ENCODE results near the gene PPP1R7.
A peak's percentile ranks its signal among the peaks of the same experiment; 100 is the strongest.

The PPP1R7 gene

DNA sequence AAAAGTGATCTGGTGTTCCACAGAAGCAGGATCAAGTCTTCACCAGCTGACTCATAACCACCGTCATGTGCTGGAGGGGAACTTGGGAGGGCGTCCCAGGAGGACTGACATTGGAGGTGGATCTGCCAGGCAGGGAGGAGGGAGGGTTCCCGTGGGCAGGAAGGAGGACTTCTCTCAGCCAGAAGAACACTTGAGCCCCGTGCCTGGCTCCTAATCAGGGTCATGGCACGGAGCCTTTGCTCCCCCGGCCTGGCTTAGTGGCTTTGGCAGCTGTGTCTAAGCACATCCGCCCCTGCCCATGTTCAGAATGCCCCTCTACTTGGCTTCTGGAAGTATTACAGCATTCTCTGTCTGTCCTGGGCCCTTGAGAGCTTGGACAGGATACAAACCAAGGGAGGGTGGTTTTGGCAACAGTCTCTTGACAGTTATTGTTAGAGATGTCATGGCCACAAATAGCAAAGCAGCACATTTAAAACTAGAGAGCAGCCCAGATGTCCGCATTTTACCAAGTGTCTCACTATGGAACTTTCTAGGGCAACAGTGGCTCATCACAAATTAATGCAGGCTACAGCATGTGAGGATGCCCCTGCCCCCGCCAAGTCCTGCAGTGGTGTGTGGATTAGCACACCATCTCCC is 11.5 kb downstream of the PPP1R7 start:
- peak; percentile 62 for DNase-seq (ENCODE audit: low spot score)

DNA sequence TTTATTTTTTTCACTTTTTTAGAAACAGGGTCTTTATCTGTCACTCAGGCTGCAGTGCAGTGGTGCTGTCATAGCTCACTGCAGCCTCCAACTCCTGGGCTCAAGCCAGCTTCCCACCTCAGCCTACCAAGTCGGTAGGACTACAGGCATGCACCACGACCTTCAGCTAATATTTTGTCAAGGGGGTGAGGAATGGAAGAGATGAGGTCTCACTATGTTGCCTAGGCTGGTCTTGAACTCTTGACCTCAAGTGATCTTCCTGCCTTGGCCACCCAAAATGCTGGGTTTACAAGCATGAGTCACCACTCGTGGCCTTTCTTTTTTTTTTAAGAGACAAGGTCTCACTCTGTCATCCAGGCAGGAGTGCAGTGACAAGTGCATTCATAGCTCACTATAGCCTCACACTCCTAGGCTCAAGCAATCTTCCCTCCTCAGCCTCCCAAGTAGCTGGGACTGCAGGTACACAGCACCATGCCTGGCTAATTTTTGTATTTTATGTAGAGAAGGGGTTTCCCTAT is 13.4 kb downstream of the PPP1R7 start:
- no peak for DNase-seq (ENCODE audit: low spot score)

- no peak for DNase-seq (ENCODE audit: low spot score)
Observed at GRCh38 chr2:241168366-241168765, 18.1 kb downstream of the PPP1R7 start.

DNA sequence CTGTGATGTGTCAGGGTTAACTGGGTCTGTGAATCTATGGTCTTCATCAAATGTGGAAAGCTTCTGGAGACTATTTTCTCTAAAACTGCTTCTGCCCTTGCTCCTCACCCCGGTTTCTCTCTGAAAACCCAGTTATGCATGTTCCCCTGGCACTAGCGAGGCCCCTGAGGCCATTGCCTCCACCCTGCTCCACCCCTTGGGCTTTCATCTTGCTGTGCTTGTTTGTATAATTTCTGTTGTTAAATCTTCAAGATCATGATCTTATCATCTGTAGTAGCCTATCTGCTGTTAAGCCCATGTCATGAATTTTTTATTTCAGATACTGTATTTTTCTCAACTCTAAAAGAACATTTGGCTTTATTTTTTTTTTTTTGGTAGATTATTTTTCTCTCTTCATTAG is 23.3 kb downstream of the PPP1R7 start:
- no peak for DNase-seq (ENCODE audit: low spot score)

DNA sequence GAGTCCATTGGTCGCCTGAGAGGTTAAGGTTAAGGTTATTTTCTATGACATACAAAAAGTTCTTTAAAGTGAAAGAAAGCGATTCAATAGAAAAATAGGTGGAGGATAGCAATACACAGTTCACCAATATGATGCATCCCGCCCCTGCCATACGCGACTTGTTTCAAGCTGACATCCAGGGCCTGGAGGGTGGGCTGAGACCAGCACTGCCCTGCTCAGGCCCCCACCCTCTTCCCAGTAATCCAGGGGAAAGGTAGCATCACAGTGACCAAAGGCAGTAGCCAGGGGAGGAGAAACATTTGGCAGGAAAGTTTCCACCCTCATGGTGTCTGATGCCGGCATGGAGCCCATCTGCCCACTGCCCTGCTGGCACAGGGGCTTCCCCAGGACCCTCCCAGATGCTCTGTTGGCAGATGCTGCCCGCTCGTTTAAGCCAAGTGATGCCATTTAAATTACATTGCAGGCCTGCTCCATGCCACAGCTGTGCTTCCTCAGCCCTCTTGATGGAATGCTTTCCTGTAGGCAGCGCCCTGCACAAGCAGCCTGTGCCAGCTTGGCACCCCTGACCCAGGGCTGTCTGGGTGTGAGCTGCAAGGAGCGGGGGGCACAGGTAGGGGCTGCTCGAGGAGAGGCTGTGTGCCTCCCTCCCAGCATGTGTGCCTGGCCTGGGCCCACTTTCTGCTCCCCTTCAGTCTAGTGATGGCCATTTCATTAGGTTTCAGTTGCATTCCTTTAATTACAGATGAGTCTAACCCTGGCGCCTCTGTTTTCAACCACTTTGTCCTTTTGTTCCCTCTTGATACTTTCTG is 27.5 kb downstream of the PPP1R7 start:
- no peak for DNase-seq (ENCODE audit: low spot score)

DNA sequence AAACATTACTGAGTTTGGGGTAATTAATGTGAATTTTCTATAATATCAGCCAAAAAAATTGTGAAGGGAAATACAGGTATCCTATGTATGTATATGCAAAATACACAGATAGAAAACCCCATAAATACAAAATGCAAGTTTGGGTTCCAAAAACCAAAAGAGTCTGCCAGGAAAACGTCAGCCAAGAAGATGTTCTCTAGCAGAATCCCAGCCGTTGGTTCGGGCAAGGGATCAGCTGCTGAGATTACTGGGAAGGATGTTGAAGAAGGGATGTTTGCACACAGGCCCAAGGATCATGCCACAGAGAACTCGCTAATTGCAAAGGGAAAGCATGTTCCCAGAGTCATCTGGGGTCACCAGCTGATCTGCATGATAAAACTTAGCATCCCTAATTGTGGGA is 28.7 kb downstream of the PPP1R7 start:
- no peak for DNase-seq (ENCODE audit: low spot score)

GRCh38 chr2:241179899-241180298 is 29.6 kb downstream of the PPP1R7 start:
- peak; percentile 62 for DNase-seq (ENCODE audit: low spot score)

DNA sequence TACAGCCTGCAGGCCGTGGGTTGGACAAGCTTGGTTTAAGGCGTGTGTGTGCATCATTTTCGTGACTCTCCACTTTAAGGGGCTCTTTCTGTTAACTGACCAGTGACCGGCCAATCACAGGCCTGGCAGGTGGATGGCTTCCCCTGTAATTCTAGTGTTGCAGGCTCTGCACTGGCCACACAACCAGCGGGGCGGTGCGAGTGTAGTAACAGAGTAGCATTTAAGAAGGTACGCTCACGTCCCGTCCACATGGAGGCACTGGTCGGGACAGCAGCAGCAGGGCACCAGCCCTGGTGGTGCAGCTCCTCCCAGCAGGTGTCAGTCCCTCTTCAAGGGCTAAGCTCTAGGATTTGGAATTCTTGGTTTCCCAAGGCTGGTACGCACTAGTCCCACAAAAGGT is 30.2 kb downstream of the PPP1R7 start:
- DNase-seq (ENCODE audit: low spot score): no peak

DNA sequence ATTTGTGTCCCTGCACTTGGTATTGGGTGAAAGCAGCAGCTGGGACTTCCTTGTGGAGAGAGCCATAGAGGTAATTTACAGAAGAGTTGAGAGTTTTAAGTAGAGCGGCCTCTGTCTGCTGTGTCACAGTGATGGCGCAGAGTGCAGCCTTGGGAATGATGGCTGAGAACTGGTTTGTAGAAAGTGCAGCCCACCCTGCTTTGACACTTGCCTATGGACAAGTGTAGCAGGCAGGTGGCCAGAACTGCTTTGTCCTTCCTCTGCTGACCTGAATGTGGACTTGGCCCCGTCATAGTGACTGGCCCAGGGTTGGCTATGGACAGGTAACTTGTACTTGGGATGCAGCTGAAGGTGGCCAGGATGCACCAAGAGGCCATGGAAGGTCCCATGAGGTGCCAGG is 31.9 kb downstream of the PPP1R7 start:
- no peak for DNase-seq (ENCODE audit: low spot score)

GRCh38 chr2:241182531-241183133 is 32.4 kb downstream of the PPP1R7 start:
- DNase-seq (ENCODE audit: low spot score): no peak

DNA sequence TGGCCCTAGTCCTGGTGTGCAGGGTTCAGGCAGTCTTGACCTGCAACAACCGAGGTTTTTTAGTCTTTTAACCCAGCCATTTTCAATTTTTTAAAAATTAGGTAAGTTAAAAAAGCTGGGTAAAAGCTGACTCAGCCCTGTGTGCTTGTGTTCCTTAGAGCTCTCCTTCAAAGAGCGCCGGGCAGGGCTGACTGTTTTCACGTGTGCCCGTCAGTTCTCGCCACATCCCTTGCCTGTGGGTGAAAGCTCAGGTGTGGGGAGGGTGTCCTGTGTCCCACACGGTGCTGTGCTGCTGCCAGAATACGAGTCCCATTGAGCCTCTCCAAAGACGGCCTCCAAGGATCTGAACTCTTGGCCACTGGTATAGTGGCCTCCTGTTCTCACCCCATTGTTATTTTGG is 33.0 kb downstream of the PPP1R7 start:
- DNase-seq (ENCODE audit: low spot score): no peak

- DNase-seq (ENCODE audit: low spot score): no peak
Observed at GRCh38 chr2:241184901-241185300, 34.6 kb downstream of the PPP1R7 start.

- no peak for DNase-seq (ENCODE audit: low spot score)
Observed at GRCh38 chr2:241185961-241186360, 35.7 kb downstream of the PPP1R7 start.

- no peak for DNase-seq (ENCODE audit: low spot score)
Observed at GRCh38 chr2:241187101-241187917, 37.0 kb downstream of the PPP1R7 start.

- DNase-seq (ENCODE audit: low spot score): no peak
Observed at GRCh38 chr2:241187918-241188234, 37.6 kb downstream of the PPP1R7 start.

- DNase-seq (ENCODE audit: low spot score): no peak
Observed at GRCh38 chr2:241188361-241189092, 38.3 kb downstream of the PPP1R7 start, which contains the start of gene ANO7. Gene ANO7 (plus strand): TSS chr2:241188677. CDS start chr2:241190064, 1,387 bp downstream.

DNA sequence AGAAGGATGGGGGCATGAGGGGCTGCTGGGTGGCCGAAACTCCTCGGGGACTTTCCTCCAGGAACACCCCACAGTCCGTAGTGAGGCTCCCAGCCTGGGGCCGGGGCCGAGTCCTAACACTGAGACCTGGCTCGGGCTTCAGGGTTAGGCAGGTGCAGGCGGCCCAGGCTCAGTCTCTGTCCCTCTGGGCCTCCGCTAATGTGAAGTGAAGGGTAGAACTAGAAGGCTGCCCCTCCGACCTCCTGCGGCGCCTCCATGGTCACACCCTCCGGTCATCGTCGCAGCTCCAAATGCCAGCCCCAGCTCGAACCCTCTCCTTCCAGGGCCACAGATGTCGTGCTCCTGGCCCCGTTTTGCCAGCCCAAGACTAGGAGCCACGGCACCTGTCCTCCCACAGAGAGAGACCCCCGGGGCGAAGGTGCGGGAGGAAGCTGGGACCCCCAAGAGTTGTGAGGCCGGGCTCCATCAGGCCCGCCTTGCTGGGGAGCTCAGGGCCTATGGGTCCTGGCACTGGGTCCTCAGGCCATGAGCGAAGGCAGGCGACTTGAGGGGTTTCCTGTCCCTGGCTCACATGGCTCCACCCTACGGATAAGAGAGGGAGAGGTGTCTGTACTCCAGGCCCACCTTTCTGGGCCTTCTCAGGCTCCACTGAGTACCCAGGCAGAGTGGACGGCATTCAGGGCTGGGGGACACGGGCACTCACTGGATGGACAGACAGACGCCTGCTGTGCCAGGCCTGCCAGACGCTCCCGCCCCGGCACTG is 39.0 kb downstream of the PPP1R7 start:
- no peak for DNase-seq (ENCODE audit: low spot score)

DNA sequence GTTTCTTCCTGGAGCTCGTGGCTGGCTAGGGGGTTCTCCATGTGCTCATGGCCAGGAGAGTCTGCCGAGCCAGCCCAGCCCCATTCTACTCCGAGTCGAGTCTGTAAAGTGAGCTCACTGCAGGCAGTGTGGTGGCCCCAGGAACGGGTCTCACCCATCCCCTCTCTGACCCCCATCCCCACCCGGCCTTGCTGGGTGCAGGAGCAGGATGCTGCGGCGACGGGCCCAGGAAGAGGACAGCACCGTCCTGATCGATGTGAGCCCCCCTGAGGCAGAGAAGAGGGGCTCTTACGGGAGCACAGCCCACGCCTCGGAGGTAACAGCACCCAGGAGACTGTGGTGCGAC is 39.6 kb downstream of the PPP1R7 start:
- DNase-seq (ENCODE audit: low spot score): no peak

DNA sequence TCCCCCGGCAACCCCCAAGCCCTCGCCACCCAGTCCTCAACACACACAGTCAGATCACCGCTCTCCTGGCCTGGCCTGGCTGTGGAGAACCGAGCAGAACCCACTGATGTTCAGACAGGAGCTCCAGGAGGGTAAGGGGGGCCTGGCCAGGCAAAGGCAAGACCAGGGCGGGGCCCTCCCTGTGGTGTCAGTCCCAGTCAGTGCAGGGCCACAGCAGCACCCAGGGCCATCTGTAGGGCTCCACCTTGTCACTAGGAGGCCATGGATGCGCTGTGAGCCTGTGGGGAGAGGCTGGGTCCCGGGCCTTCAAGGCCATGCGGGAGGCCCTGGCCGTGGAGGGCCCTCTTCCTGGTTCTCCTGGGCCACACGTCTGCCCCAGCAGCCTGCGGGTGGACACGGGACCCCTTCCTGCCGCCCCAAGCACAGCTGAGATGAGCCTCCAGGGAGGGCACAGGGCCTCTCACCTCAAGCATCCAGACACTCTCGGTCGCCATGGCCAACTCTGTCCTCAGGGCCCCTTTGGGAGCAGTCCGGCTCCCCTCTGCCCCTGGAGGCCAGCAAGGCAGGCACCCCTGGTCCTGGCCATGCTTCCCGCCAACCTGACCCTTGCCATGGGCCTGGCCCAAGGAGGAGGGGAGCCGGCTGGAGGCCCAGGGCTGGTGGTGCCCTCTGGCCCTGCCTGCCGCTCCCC is 40.2 kb downstream of the PPP1R7 start:
- no peak for DNase-seq (ENCODE audit: low spot score)

DNA sequence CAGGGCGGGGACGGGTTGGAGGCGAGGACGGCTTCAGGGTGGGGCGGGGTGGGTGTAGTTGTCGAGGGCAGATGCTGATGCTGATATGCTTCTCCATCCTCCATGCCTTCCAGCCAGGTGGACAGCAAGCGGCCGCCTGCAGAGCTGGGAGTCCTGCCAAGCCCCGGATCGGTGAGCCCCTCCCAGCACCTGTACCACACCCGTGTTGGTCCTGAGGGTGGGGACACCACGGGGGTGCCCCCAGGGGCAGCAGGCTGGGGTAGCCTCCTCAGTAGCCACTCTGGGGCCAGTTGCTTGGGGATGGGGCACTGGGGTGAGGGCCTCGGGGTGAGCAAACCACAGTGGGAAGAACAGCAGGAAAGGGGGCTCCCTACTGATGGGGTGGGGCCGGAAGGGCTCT is 40.8 kb downstream of the PPP1R7 start:
- DNase-seq (ENCODE audit: low spot score): no peak

All from Ammon's horn (tissue), 1 donor.